ENCODE results near the gene OR10H2.
"Not testable (repeated sequence)": the region's sequence is repeated elsewhere in the genome, so short reads cannot be mapped to it uniquely, and the experiment has no call there.

The OR10H2 gene

GRCh38 chr19:15759962-15760565 is 32.2 kb downstream of the OR10H2 start:
- DNase-seq (ENCODE audit: low read depth in 3 of 3) = no peak

GRCh38 chr19:15769586-15769985 is 41.8 kb downstream of the OR10H2 start:
- no peak for DNase-seq (ENCODE audit: low read depth in 3 of 3)

DNA sequence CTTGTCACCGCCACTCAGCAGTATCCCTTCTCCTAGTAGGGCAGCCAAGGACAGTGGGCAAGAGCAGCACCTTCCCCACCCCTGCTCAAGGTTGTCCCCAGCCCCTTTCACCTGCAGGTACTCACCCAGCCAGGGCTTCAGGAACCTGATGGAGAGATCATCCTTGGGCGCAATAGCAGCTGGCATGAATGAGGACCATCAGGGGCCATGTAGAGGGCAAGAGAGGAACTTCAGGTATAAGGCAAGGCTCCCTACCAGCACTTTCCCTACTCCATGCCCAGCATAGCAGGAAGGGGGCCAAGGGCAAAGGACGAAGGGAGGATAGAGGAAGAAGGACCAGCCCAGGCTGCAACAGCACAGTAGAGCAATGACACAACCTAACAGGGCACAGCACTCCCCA is 46.3 kb downstream of the OR10H2 start:
- not testable (repeated sequence) for DNase-seq (ENCODE audit: low read depth in 3 of 3)

GRCh38 chr19:15775249-15775648 is 47.4 kb downstream of the OR10H2 start:
- no peak for DNase-seq (ENCODE audit: low read depth in 3 of 3)

- DNase-seq (ENCODE audit: low read depth in 3 of 3) = no peak
These were observed 48.4 kb downstream of the OR10H2 start for GRCh38 chr19:15776264-15776663.

- no peak for DNase-seq (ENCODE audit: low read depth in 3 of 3)
These were observed 49.5 kb downstream of the OR10H2 start for GRCh38 chr19:15776991-15777970.
